ENCODE data around the gene HES3. TPM values are rescaled to one million over a fixed set of nuclear protein-coding genes. Genes with fewer than 3 reads are reported as not detected.

HES3 gene
- polyA plus RNA-seq, 1 of the 3 experiments (the other 2 are of a cell fraction), result not detected

GRCh38 chr1:6269296-6269695 lies 25.3 kb downstream of the HES3 start (continued):
- TF ChIP-seq, protein P1, sequence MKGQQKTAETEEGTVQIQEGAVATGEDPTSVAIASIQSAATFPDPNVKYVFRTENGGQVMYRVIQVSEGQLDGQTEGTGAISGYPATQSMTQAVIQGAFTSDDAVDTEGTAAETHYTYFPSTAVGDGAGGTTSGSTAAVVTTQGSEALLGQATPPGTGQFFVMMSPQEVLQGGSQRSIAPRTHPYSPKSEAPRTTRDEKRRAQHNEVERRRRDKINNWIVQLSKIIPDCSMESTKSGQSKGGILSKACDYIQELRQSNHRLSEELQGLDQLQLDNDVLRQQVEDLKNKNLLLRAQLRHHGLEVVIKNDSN (IDR thresholded peaks at IDR 0.05; ENCODE audit: borderline replicate concordance, low read depth), result no peak
- TF ChIP-seq RAD21 (IDR thresholded peaks at IDR 0.05; ENCODE audit: low read length) (no peak), NFIC (IDR thresholded peaks at IDR 0.05; ENCODE audit: borderline replicate concordance) (no peak), TEAD4 (IDR thresholded peaks at IDR 0.05; ENCODE audit: borderline replicate concordance, insufficient read depth) (no peak), SIN3A (IDR thresholded peaks at IDR 0.05; ENCODE audit: borderline replicate concordance, low read depth, low read length) (no peak)

GRCh38 chr1:6269720-6270400 lies 25.9 kb downstream of the HES3 start:
- H3K9ac ChIP-seq, result no peak overlapping the region
- peak; percentile 56 for DNase-seq

More at GRCh38 chr1:6269720-6270400, 25.9 kb downstream of the HES3 start:
- Histone ChIP-seq H3K9me2 (no peaks in the 10 kb centered on the region), H3K4me3 (ENCODE audit: low read depth in 2 of 2, low read length in 1 of 2) (no peak overlapping the region), H3K9me3 (no peaks in the 10 kb centered on the region), H3K27ac (ENCODE audit: low read depth in 2 of 2, low read length in 1 of 2) (peak overlapping the region in 1 of 2 experiments; percentile 78; a peak in 1 of 4 replicates), H2AFZ (ENCODE audit: low read depth) (no peak overlapping the region), H3K79me2 (ENCODE audit: insufficient read depth) (no peaks in the 10 kb centered on the region), H4K20me1 (ENCODE audit: insufficient read depth) (peaks cover 10% of the 10 kb centered on the region; the same call in 1 of the 2 replicates), H3K4me1 (ENCODE audit: control insufficient read depth in 1 of 2, insufficient read depth in 2 of 2, low read depth in 1 of 2, low read length in 1 of 2) (peaks cover 7 to 50% of the 10 kb centered on the region in 2 experiments; a peak in 2 of 4 replicates), H3K27me3 (ENCODE audit: insufficient read depth) (no peaks in the 10 kb centered on the region), H3F3A (replicated peaks; ENCODE audit: insufficient read depth) (no peaks in the 10 kb centered on the region), H3K36me3 (replicated peaks in 1 of 2; ENCODE audit: control insufficient read depth in 1 of 2, insufficient read depth in 2 of 2, low read length in 1 of 2) (no peaks in the 10 kb centered on the region), H3K4me2 (no peak overlapping the region)
- POLR2A ChIA-PET, result interaction anchor here (0.5 kb wide), 1 partner anchor 76 kb away, joined by 3 read pairs; no protein-coding TSS in a partner anchor
- CTCF ChIA-PET, result interaction anchor here (2.5 to 3.3 kb wide), 2 partner anchors 23 kb away, joined by 7 to 22 read pairs; no protein-coding TSS in a partner anchor
- no peak for TF ChIP-seq NFIC (IDR thresholded peaks at IDR 0.05; ENCODE audit: borderline replicate concordance)
- no peak for TF ChIP-seq EZH2phosphoT487 (IDR thresholded peaks at IDR 0.05; ENCODE audit: borderline replicate concordance, low read depth)
- no peak for TF ChIP-seq RAD21 (IDR thresholded peaks at IDR 0.05; ENCODE audit: low read length)
- TF ChIP-seq, protein P2, sequence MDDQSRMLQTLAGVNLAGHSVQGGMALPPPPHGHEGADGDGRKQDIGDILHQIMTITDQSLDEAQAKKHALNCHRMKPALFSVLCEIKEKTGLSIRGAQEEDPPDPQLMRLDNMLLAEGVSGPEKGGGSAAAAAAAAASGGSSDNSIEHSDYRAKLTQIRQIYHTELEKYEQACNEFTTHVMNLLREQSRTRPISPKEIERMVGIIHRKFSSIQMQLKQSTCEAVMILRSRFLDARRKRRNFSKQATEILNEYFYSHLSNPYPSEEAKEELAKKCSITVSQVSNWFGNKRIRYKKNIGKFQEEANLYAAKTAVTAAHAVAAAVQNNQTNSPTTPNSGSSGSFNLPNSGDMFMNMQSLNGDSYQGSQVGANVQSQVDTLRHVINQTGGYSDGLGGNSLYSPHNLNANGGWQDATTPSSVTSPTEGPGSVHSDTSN (IDR thresholded peaks at IDR 0.05), result no peak
- TF ChIP-seq ELF1 (IDR thresholded peaks at IDR 0.05), result no peak
- no peak for TF ChIP-seq USF2 (IDR thresholded peaks at IDR 0.05; ENCODE audit: borderline replicate concordance, low read depth, low read length)
- 85% methylated on average over 11 of the region's 22 CpGs for WGBS (ENCODE audit: low lambda C conversion rate)
